CD14-positive monocyte (primary cell): ENCODE results near the gene GPR12. TPM values are rescaled to one million over a fixed set of nuclear protein-coding genes. Genes with fewer than 3 reads are reported as not detected.
A peak's percentile ranks its signal among the peaks of the same experiment; 100 is the strongest.

Source experiments
- DNase-seq, 3 donors: peaks; one replicate each; pipeline ENCODE4 v3.0.0-alpha.2; 2011 to 2022
- H2AFZ ChIP-seq: 2 replicates; pipeline ENCODE4 v1.6.0; 2012; ENCODE audit warnings: mild to moderate bottlenecking, low read depth, low read length, inconsistent platforms; ENCODE audit not compliant: insufficient read depth, poor library complexity, severe bottlenecking
- H3K27ac ChIP-seq, 2 donors: 1 replicate in 1 of 2; 2 replicates in 1 of 2; pipeline ENCODE4 v1.5.1; 2012 to 2013; ENCODE audit warnings: low read length in 2 of 2, control low read depth in 1 of 2, inconsistent platforms in 1 of 2, low read depth in 1 of 2, mild to moderate bottlenecking in 1 of 2
- H3K27me3 ChIP-seq, 2 donors: one replicate each; pipeline versions ENCODE4 v1.6.0 to v1.6.1; 2011 to 2013; ENCODE audit warnings: low read length in 2 of 2; ENCODE audit not compliant: control insufficient read depth in 2 of 2, insufficient read depth in 2 of 2
- H3K36me3 ChIP-seq, 2 donors: replicated peaks in 1 of 2; 1 replicate in 1 of 2; 2 replicates in 1 of 2; pipeline versions ENCODE4 v1.5.1 to v1.6.1; 2012 to 2013; ENCODE audit warnings: low read length in 2 of 2, control low read depth in 1 of 2, inconsistent platforms in 1 of 2, mild to moderate bottlenecking in 1 of 2; ENCODE audit not compliant: insufficient read depth in 2 of 2, control insufficient read depth in 1 of 2
- H3K4me1 ChIP-seq, 2 donors: 1 replicate in 1 of 2; 2 replicates in 1 of 2; pipeline versions ENCODE4 v1.5.1 to v1.6.1; 2012 to 2013; ENCODE audit warnings: low read length in 2 of 2, control low read depth in 1 of 2, inconsistent platforms in 1 of 2, mild to moderate bottlenecking in 1 of 2, moderate library complexity in 1 of 2; ENCODE audit not compliant: insufficient read depth in 2 of 2, control insufficient read depth in 1 of 2
- H3K4me2 ChIP-seq: replicated peaks from 2 replicates; pipeline ENCODE3; 2012; ENCODE audit warnings: low read length, moderate library complexity, mild to moderate bottlenecking; ENCODE audit not compliant: poor library complexity, severe bottlenecking; ENCODE audit errors: extremely low read depth
- H3K4me3 ChIP-seq, 3 experiments: fragments of 200-600 bp in 1 of 3; sonication (generic) in 1 of 3; replicated peaks in 1 of 3; 1 replicate in 2 of 3; 2 replicates in 1 of 3; pipeline ENCODE4 v1.5.1; 2011 to 2013; ENCODE audit warnings: low read length in 3 of 3, mild to moderate bottlenecking in 3 of 3, control low read depth in 2 of 3, low read depth in 2 of 3, inconsistent platforms in 1 of 3, moderate library complexity in 1 of 3
- H3K79me2 ChIP-seq: 2 replicates; pipeline ENCODE4 v1.6.0; 2012; ENCODE audit warnings: mild to moderate bottlenecking, control low read depth, inconsistent platforms, low read length, moderate library complexity; ENCODE audit not compliant: insufficient read depth
- H3K9ac ChIP-seq: 2 replicates; pipeline ENCODE4 v1.6.0; 2017; ENCODE audit warnings: low read length, mild to moderate bottlenecking; ENCODE audit not compliant: insufficient read depth, poor library complexity, severe bottlenecking
- H3K9me3 ChIP-seq, 2 donors: replicated peaks in 1 of 2; 1 replicate in 1 of 2; 2 replicates in 1 of 2; pipeline versions ENCODE4 v1.5.1 to v1.6.1; 2012 to 2013; ENCODE audit warnings: low read length in 2 of 2, control low read depth in 1 of 2; ENCODE audit not compliant: control insufficient read depth in 1 of 2, insufficient read depth in 1 of 2
- H4K20me1 ChIP-seq: 2 replicates; pipeline ENCODE4 v1.6.0; 2012; ENCODE audit warnings: mild to moderate bottlenecking, low read length, control low read depth, moderate library complexity; ENCODE audit not compliant: insufficient read depth
- H3K27ac Mint-ChIP-seq, 7 donors: one replicate each; pipeline ENCODE4 v1.8.0; 2020; ENCODE audit warnings: mild to moderate bottlenecking in 7 of 7, mixed read lengths in 7 of 7, moderate library complexity in 6 of 7, inconsistent platforms in 2 of 7
- H3K27me3 Mint-ChIP-seq, 3 donors: one replicate each; pipeline ENCODE4 v1.8.0; 2021 to 2022; ENCODE audit warnings: low read depth in 3 of 3, mild to moderate bottlenecking in 3 of 3, mixed read lengths in 3 of 3, moderate library complexity in 3 of 3, inconsistent platforms in 1 of 3
- H3K36me3 Mint-ChIP-seq, 2 donors: one replicate each; pipeline ENCODE4 v1.8.0; 2020; ENCODE audit warnings: mixed read lengths in 2 of 2, inconsistent platforms in 1 of 2, mild to moderate bottlenecking in 1 of 2
- H3K4me1 Mint-ChIP-seq: one replicate; pipeline ENCODE4 v1.8.0; 2020; ENCODE audit warnings: mild to moderate bottlenecking, mixed read lengths
- H3K4me3 Mint-ChIP-seq, 2 donors: one replicate each; pipeline ENCODE4 v1.8.0; 2020; ENCODE audit warnings: mild to moderate bottlenecking in 2 of 2, mixed read lengths in 2 of 2, moderate library complexity in 1 of 2
- H3K9me3 Mint-ChIP-seq, 7 donors: one replicate each; pipeline ENCODE4 v1.8.0; 2020 to 2022; ENCODE audit warnings: mixed read lengths in 7 of 7, mild to moderate bottlenecking in 6 of 7, moderate library complexity in 6 of 7, inconsistent platforms in 2 of 7
- WGBS: methylation state at CpG from one replicate; pipeline ENCODE4 v1.1.5; 2013; ENCODE audit warnings: missing lambda C conversion rate; ENCODE audit not compliant: insufficient coverage; 5-methylcytosine and 5-hydroxymethylcytosine counted together
- intact Hi-C, 2 donors: fragments of 100-400 bp; cut with micrococcal nuclease; formaldehyde crosslinking; loops; one replicate each; pipeline versions ENCODE4 v1.15.0 to v1.15.1; 2023
- polyA plus RNA-seq, 3 donors: library from polyadenylated mRNA; depleted of rRNA in 1 of 3; unstranded in 2 of 3; stranded (reverse) in 1 of 3; fragments of 300-500 nt in 2 of 3; fragments of >200 nt in 1 of 3; fragmentation: Illumina TruSeq in 2 of 3; gene quantifications; 1 replicate in 2 of 3; 2 replicates in 1 of 3; pipeline ENCODE4 v1.2.3, GENCODE V29; 2012 to 2021
- TF ChIP-seq, protein P1 (sequence below): fragments of 200-600 bp; IDR thresholded peaks from one replicate; pipeline ENCODE4 v1.8.0; 2022; ENCODE audit warnings: antibody characterized with exemption, mild to moderate bottlenecking

Gene GPR12
- polyA plus RNA-seq, 3 donors = not detected

DNA sequence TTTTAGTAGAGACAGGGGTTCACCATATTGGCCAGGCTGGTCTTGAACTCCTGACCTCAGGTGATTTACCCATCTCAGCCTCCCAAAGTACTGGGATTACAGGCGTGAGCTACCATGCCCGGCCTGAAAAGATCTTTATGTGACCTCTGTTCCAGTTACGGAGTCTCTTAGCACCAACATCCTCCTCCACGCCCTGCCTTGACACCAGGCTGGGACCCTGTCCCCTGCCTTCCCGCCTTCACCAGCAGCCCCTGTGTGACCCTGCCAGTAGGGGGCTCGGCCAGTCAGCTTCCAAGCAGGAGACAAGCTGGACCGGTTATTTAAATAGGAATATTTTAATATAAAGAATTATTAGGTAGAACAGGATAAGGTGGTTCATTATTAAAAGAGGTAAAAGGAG lies 54.2 kb downstream of the GPR12 start:
- DNase-seq = no peak
- Mint-ChIP-seq H3K27me3 (peaks cover 2 to 18% (median 4%) of the 10 kb centered on the region in 3 donors), H3K36me3 (no peaks in the 10 kb centered on the region), H3K27ac (no peak overlapping the region), H3K4me3 (no peak overlapping the region), H3K4me1 (no peaks in the 10 kb centered on the region), H3K9me3 (peaks cover 0 to under 1% (median 0%) of the 10 kb centered on the region in 7 donors)
- TF ChIP-seq, protein P1, sequence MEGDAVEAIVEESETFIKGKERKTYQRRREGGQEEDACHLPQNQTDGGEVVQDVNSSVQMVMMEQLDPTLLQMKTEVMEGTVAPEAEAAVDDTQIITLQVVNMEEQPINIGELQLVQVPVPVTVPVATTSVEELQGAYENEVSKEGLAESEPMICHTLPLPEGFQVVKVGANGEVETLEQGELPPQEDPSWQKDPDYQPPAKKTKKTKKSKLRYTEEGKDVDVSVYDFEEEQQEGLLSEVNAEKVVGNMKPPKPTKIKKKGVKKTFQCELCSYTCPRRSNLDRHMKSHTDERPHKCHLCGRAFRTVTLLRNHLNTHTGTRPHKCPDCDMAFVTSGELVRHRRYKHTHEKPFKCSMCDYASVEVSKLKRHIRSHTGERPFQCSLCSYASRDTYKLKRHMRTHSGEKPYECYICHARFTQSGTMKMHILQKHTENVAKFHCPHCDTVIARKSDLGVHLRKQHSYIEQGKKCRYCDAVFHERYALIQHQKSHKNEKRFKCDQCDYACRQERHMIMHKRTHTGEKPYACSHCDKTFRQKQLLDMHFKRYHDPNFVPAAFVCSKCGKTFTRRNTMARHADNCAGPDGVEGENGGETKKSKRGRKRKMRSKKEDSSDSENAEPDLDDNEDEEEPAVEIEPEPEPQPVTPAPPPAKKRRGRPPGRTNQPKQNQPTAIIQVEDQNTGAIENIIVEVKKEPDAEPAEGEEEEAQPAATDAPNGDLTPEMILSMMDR = no peak
- H3K27ac ChIP-seq = no peak overlapping the region
- WGBS = 92% methylated on average over 4 of the region's 7 CpGs
- no peaks in the 10 kb centered on the region for H4K20me1 ChIP-seq
- no peak overlapping the region for H3K4me2 ChIP-seq
- H3K4me1 ChIP-seq = no peaks in the 10 kb centered on the region
- H3K4me3 ChIP-seq = no peak overlapping the region
- no peaks in the 10 kb centered on the region for H3K27me3 ChIP-seq
- no peak overlapping the region for H2AFZ ChIP-seq
- no peaks in the 10 kb centered on the region for H3K36me3 ChIP-seq
- intact Hi-C loops = no loop called here
- no peaks in the 10 kb centered on the region for H3K9me3 ChIP-seq
- no peak overlapping the region for H3K9ac ChIP-seq
- no peaks in the 10 kb centered on the region for H3K79me2 ChIP-seq

DNA sequence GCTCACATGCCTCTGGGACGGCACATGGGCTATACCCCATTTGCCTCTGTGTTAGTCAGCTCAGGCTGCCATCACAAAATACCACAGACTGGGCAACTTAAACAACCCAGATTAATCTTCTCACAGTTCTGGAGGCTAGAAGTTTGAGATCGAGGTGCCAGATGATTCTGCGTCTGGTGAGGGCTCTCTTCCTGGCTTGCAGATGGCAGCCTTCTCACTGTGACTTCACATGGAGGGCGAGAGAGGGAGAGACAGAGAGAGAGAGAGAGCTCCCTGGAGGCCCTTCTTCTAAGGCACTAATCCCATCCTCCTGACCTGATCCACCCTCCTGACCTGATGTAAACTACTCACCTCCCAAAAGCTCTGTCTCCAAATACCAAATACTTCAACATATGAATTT lies 55.0 kb downstream of the GPR12 start:
- intact Hi-C loops = no loop called here
- Histone ChIP-seq H3K4me2 (no peak overlapping the region), H3K9ac (no peak overlapping the region), H3K79me2 (no peaks in the 10 kb centered on the region), H3K4me3 (no peak overlapping the region), H3K27ac (no peak overlapping the region), H3K4me1 (no peaks in the 10 kb centered on the region), H3K9me3 (no peaks in the 10 kb centered on the region), H4K20me1 (no peaks in the 10 kb centered on the region), H3K27me3 (no peaks in the 10 kb centered on the region), H2AFZ (no peak overlapping the region), H3K36me3 (no peaks in the 10 kb centered on the region)
- Mint-ChIP-seq H3K4me1 (no peaks in the 10 kb centered on the region), H3K9me3 (no peaks in the 10 kb centered on the region), H3K4me3 (no peak overlapping the region), H3K36me3 (no peaks in the 10 kb centered on the region), H3K27ac (peak overlapping the region in 1 of 7 donors; percentile 69), H3K27me3 (peaks cover 2 to 16% (median 4%) of the 10 kb centered on the region in 3 donors)
- WGBS = no CpG with 5 or more reads among the region's 4 CpGs
- no peak for DNase-seq
- TF ChIP-seq, protein P1 = no peak

Other genes with a start within 250 kb of the GPR12 start
- gene WASF3, start 203.1 kb downstream of the GPR12 start, polyA plus RNA-seq = not detected